ENCODE data around the gene NCOR1. TPM values are rescaled to one million over a fixed set of nuclear protein-coding genes. Genes with fewer than 3 reads are reported as not detected.
"Not testable (repeated sequence)": the region's sequence is repeated elsewhere in the genome, so short reads cannot be mapped to it uniquely, and the experiment has no call there.

Gene NCOR1
- total RNA-seq, 2 donors from 2014 or later: 117 to 130 TPM

DNA sequence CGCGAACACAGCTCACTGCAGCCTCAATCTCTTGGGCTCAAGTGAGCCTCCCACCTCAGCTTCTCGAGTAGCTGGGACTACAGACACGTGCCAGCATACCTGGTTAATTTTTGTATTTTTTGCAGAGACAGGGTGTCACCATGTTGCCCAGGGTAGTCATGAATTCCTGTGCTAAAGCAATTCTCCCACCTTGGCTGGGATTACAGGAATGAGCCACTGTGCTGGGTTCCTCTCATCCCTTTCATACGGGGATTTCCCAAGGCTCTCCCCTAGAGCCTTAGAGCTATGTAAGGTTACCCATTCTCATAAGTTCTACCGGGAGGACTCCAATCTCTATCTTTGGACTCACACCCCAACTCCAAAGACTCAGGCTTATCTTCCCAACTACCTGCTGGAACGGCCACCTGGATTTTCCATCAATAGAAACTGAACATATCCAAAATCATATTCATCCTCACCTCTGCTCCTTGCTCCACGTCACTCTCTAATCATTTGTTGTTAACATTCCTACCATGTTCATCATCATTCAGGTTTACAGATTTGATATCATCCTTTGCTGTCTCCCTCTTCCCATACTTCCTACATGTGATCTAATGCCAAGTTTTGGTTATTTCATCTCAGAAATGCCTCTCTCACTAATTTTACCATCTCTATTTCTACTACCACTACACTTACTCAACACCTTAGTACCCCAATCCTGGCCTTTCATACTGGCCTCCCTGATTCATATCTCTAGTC, 92.5 kb downstream of the NCOR1 start:
- ATAC-seq (replicated peaks in 1 of 2) (no peak), DNase-seq (no peak)
- no peaks in the 10 kb centered on the region for H3K27me3 Mint-ChIP-seq (ENCODE audit: low read depth)
- peaks cover under 1% of the 10 kb centered on the region for H3K4me1 Mint-ChIP-seq (ENCODE audit: low read depth)
- H3K27ac Mint-ChIP-seq: peak overlapping the region; percentile 0
- peaks cover 9 to 27% of the 10 kb centered on the region in 2 donors for H3K36me3 Mint-ChIP-seq (ENCODE audit: insufficient read depth in 2 of 2)
- no peaks in the 10 kb centered on the region for H3K9me3 Mint-ChIP-seq
- H3K4me3 Mint-ChIP-seq: no peak overlapping the region

GRCh38 chr17:16121915-16122314, 93.4 kb downstream of the NCOR1 start:
- no peaks in the 10 kb centered on the region for H3K4me1 Mint-ChIP-seq (ENCODE audit: low read depth)
- peaks cover 11 to 36% of the 10 kb centered on the region in 2 donors for H3K36me3 Mint-ChIP-seq (ENCODE audit: insufficient read depth in 2 of 2)
- no peak overlapping the region for H3K27ac Mint-ChIP-seq
- no peaks in the 10 kb centered on the region for H3K9me3 Mint-ChIP-seq
- DNase-seq: no peak
- H3K27me3 Mint-ChIP-seq (ENCODE audit: low read depth): no peaks in the 10 kb centered on the region
- no peak for ATAC-seq (replicated peaks in 1 of 2)
- H3K4me3 Mint-ChIP-seq: no peak overlapping the region

- Mint-ChIP-seq H3K4me3 (no peak overlapping the region), H3K4me1 (ENCODE audit: low read depth) (no peaks in the 10 kb centered on the region), H3K9me3 (no peaks in the 10 kb centered on the region), H3K27ac (no peak overlapping the region), H3K27me3 (ENCODE audit: low read depth) (no peaks in the 10 kb centered on the region), H3K36me3 (ENCODE audit: insufficient read depth in 2 of 2) (peaks cover 11 to 43% of the 10 kb centered on the region in 2 donors)
- DNase-seq (no peak), ATAC-seq (replicated peaks in 1 of 2) (no peak)
Observed at GRCh38 chr17:16120937-16121336, 94.4 kb downstream of the NCOR1 start.

DNA sequence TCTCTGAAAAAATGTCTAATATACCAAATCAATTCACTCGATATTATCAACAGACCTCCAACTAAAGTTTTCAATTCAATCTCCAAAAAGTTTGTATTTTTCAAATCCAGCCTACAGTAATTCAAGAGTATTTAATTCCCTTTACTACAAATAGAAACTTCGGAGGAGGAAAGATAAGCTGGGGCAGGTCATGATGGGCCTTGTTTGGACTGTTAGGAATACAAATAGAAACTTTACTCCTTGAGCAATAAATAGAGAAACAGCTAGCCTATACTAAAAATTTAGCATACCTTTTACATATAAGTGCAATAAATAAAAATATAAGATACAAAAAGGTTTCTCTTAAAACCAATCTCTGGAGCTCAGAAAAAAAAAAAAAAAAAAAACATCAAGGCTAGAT, 98.2 kb downstream of the NCOR1 start:
- Mint-ChIP-seq H3K4me1 (ENCODE audit: low read depth) (no peaks in the 10 kb centered on the region), H3K4me3 (no peak overlapping the region), H3K36me3 (ENCODE audit: insufficient read depth in 2 of 2) (peaks cover 21 to 58% of the 10 kb centered on the region in 2 donors), H3K27me3 (ENCODE audit: low read depth) (no peaks in the 10 kb centered on the region), H3K9me3 (peaks cover 6 to 8% of the 10 kb centered on the region in 2 donors), H3K27ac (no peak overlapping the region)
- ATAC-seq (replicated peaks in 1 of 2) (no peak), DNase-seq (no peak)

- not testable (repeated sequence) for H3K27ac Mint-ChIP-seq; H3K4me1 Mint-ChIP-seq (ENCODE audit: low read depth); ATAC-seq (replicated peaks in 1 of 2); DNase-seq; H3K27me3 Mint-ChIP-seq (ENCODE audit: low read depth); H3K9me3 Mint-ChIP-seq; H3K4me3 Mint-ChIP-seq
- peaks cover 20 to 52% of the 10 kb centered on the region in 2 donors for H3K36me3 Mint-ChIP-seq (ENCODE audit: insufficient read depth in 2 of 2)
Observed at GRCh38 chr17:16115077-16115698, 100.1 kb downstream of the NCOR1 start.

DNA sequence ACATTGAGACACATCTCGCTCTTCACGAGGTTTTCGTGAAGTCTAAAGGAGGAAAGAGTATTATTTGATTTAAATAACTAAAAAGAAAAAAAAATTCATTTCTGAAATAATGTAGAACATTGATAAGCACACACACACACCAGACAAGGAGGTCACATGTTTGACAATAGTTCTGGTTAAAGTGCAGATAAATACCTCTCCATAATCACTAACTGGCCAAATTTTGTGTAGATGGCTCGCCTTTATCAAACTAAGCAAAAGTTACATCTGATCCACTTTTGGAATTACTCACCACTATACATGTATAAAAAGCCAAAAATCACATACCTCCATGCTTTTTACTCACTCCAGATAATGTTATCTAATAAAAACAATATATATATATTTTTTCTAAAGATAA, 106.5 kb downstream of the NCOR1 start:
- ATAC-seq (replicated peaks in 1 of 2) (no peak), DNase-seq (no peak)
- H3K4me3 Mint-ChIP-seq: no peak overlapping the region
- no peaks in the 10 kb centered on the region for H3K27me3 Mint-ChIP-seq (ENCODE audit: low read depth)
- no peak overlapping the region for H3K27ac Mint-ChIP-seq
- no peaks in the 10 kb centered on the region for H3K4me1 Mint-ChIP-seq (ENCODE audit: low read depth)
- peaks cover 8 to 9% of the 10 kb centered on the region in 2 donors for H3K36me3 Mint-ChIP-seq (ENCODE audit: insufficient read depth in 2 of 2)
- peaks cover under 1 to 1% of the 10 kb centered on the region in 2 donors for H3K9me3 Mint-ChIP-seq

- peaks cover 6 to 7% of the 10 kb centered on the region in 2 donors for H3K36me3 Mint-ChIP-seq (ENCODE audit: insufficient read depth in 2 of 2)
- no peaks in the 10 kb centered on the region for H3K4me1 Mint-ChIP-seq (ENCODE audit: low read depth)
Observed at GRCh38 chr17:16108386-16108785, 106.9 kb downstream of the NCOR1 start.

GRCh38 chr17:16107165-16107770, 108.1 kb downstream of the NCOR1 start:
- Mint-ChIP-seq H3K27ac (peak overlapping the region; percentile 29), H3K36me3 (ENCODE audit: insufficient read depth in 2 of 2) (peaks cover 6 to 7% of the 10 kb centered on the region in 2 donors), H3K4me1 (ENCODE audit: low read depth) (no peaks in the 10 kb centered on the region), H3K27me3 (ENCODE audit: low read depth) (no peaks in the 10 kb centered on the region), H3K9me3 (peaks cover 0 to 1% of the 10 kb centered on the region in 2 donors), H3K4me3 (no peak overlapping the region)
- no peak for DNase-seq
- no peak for ATAC-seq (replicated peaks in 1 of 2)

More at GRCh38 chr17:16108386-16108785, 106.9 kb downstream of the NCOR1 start:
- Mint-ChIP-seq H3K9me3 (peaks cover 0 to 1% of the 10 kb centered on the region in 2 donors), H3K4me3 (no peak overlapping the region), H3K27me3 (ENCODE audit: low read depth) (no peaks in the 10 kb centered on the region), H3K27ac (no peak overlapping the region)
- DNase-seq: no peak
- ATAC-seq (replicated peaks in 1 of 2): no peak

DNA sequence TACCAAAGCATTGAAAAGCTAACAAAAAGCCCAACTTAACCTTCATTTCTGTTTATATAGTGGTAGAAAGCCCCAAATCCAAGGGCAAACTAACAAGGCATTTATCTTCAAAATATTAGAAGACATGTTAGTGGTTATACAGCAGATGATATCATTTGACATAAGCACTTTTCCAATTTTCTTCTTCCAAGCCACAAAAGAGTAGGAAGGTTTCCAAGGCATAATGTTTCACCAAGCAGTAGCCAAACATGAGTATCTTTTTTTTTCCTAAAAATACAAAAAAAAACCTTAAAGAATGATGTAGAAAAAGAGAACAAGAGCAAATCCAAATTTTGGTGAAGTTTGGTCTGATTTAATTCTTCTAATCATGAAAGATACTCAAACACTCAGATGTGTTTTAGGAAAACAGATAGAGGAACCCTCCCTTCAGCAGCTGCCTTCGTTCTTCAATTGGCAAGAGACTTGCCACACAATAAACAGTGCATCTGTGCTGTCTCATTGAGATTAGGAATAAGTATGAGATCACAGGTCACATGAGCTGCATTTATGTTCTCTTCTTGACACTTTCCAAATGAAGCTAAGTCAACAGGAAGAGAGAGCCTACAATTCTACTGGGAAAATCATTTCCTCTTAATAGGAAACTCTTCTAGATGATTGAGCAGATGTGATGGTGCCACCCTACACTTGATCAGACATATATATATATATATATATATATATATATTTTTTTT, 109.0 kb downstream of the NCOR1 start:
- H3K36me3 Mint-ChIP-seq (ENCODE audit: insufficient read depth in 2 of 2): peaks cover 7 to 10% of the 10 kb centered on the region in 2 donors
- H3K27ac Mint-ChIP-seq: no peak overlapping the region
- no peak overlapping the region for H3K4me3 Mint-ChIP-seq
- no peak for ATAC-seq (replicated peaks in 1 of 2)
- peaks cover 0 to 1% of the 10 kb centered on the region in 2 donors for H3K9me3 Mint-ChIP-seq
- no peak for DNase-seq
- no peaks in the 10 kb centered on the region for H3K27me3 Mint-ChIP-seq (ENCODE audit: low read depth)
- no peaks in the 10 kb centered on the region for H3K4me1 Mint-ChIP-seq (ENCODE audit: low read depth)

- no peak overlapping the region for H3K27ac Mint-ChIP-seq
- DNase-seq (no peak), ATAC-seq (replicated peaks in 1 of 2) (no peak)
- no peaks in the 10 kb centered on the region for H3K4me1 Mint-ChIP-seq (ENCODE audit: low read depth)
- no peaks in the 10 kb centered on the region for H3K27me3 Mint-ChIP-seq (ENCODE audit: low read depth)
- peaks cover 10 to 13% of the 10 kb centered on the region in 2 donors for H3K36me3 Mint-ChIP-seq (ENCODE audit: insufficient read depth in 2 of 2)
- H3K4me3 Mint-ChIP-seq: no peak overlapping the region
- peaks cover 0 to 1% of the 10 kb centered on the region in 2 donors for H3K9me3 Mint-ChIP-seq
Observed at GRCh38 chr17:16104189-16104588, 111.1 kb downstream of the NCOR1 start.

DNA sequence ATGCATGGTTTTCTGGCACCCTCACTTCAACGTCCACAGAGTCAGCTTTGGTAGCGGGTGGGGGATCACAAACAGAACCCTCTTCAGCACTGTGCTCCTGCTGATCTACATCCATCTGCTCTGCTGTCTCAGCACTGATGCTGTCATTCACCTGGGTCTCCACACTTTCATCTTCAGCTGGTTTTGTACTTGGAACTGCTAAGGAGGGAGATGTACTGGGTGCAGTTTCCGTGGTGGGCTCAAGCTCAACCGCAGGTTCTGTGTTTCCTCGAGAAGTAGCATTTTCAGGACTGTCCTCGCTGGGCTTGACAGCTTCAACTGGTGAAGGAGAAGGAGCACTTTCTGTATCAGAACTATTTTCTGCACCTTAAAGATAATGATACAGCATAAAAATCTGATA, 113.9 kb downstream of the NCOR1 start:
- Mint-ChIP-seq H3K36me3 (ENCODE audit: insufficient read depth in 2 of 2) (peaks cover 8 to 19% of the 10 kb centered on the region in 2 donors), H3K9me3 (no peaks in the 10 kb centered on the region), H3K27me3 (ENCODE audit: low read depth) (no peaks in the 10 kb centered on the region), H3K27ac (peak overlapping the region; percentile 47), H3K4me3 (no peak overlapping the region), H3K4me1 (ENCODE audit: low read depth) (no peaks in the 10 kb centered on the region)
- no peak for ATAC-seq (replicated peaks in 1 of 2)
- DNase-seq: no peak

GRCh38 chr17:16100737-16101400, 114.5 kb downstream of the NCOR1 start:
- H3K27me3 Mint-ChIP-seq (ENCODE audit: low read depth): no peaks in the 10 kb centered on the region
- H3K36me3 Mint-ChIP-seq (ENCODE audit: insufficient read depth in 2 of 2): peaks cover 10 to 21% of the 10 kb centered on the region in 2 donors
- H3K9me3 Mint-ChIP-seq: peaks cover 0 to 2% of the 10 kb centered on the region in 2 donors
- no peak overlapping the region for H3K27ac Mint-ChIP-seq
- ATAC-seq (replicated peaks in 1 of 2) (no peak), DNase-seq (no peak)
- H3K4me3 Mint-ChIP-seq: no peak overlapping the region
- H3K4me1 Mint-ChIP-seq (ENCODE audit: low read depth): no peaks in the 10 kb centered on the region
